ENCODE measurements around the gene ILKAP. TPM values are rescaled to one million over a fixed set of nuclear protein-coding genes. Genes with fewer than 3 reads are reported as not detected.

Gene ILKAP
- total RNA-seq, 6 experiments from 2014 or later, result 9.8 to 24.3 (median 16.8) TPM

DNA sequence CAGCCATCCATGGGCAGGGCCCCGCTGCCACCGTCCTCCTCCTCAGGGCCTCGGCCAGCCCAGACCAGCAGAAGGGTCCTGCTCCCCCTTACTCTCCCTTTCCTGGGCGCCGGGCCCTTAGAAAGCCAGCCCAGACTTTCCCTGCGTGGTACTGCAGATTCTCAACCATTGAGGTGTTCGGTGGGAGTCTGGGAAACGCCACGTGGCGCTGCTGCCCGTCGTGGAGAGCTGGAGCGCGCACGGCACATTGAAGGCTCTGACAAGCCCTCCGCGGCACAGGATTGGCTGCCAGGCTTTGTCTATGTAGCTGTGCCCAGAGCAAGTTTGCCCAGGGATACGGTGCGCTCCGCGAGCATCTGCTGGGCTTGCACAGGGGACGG, 75.4 kb downstream of the ILKAP start:
- no peak for DNase-seq
- TF ChIP-seq, protein P1, sequence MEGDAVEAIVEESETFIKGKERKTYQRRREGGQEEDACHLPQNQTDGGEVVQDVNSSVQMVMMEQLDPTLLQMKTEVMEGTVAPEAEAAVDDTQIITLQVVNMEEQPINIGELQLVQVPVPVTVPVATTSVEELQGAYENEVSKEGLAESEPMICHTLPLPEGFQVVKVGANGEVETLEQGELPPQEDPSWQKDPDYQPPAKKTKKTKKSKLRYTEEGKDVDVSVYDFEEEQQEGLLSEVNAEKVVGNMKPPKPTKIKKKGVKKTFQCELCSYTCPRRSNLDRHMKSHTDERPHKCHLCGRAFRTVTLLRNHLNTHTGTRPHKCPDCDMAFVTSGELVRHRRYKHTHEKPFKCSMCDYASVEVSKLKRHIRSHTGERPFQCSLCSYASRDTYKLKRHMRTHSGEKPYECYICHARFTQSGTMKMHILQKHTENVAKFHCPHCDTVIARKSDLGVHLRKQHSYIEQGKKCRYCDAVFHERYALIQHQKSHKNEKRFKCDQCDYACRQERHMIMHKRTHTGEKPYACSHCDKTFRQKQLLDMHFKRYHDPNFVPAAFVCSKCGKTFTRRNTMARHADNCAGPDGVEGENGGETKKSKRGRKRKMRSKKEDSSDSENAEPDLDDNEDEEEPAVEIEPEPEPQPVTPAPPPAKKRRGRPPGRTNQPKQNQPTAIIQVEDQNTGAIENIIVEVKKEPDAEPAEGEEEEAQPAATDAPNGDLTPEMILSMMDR (IDR thresholded peaks at IDR 0.05), result no peak
- Histone ChIP-seq H3K4me3 (no peak overlapping the region), H3K36me3 (no peaks in the 10 kb centered on the region), H3K9me3 (no peaks in the 10 kb centered on the region), H3K27me3 (no peaks in the 10 kb centered on the region), H3K27ac (no peak overlapping the region), H3K4me1 (no peaks in the 10 kb centered on the region)
- 94% methylated on average over 14 of the region's 22 CpGs for WGBS (ENCODE audit: insufficient coverage, low coverage, low lambda C conversion rate, missing lambda C conversion rate)
- ATAC-seq, result no peak
- intact Hi-C loops (cut with DNase I), result no loop called here

DNA sequence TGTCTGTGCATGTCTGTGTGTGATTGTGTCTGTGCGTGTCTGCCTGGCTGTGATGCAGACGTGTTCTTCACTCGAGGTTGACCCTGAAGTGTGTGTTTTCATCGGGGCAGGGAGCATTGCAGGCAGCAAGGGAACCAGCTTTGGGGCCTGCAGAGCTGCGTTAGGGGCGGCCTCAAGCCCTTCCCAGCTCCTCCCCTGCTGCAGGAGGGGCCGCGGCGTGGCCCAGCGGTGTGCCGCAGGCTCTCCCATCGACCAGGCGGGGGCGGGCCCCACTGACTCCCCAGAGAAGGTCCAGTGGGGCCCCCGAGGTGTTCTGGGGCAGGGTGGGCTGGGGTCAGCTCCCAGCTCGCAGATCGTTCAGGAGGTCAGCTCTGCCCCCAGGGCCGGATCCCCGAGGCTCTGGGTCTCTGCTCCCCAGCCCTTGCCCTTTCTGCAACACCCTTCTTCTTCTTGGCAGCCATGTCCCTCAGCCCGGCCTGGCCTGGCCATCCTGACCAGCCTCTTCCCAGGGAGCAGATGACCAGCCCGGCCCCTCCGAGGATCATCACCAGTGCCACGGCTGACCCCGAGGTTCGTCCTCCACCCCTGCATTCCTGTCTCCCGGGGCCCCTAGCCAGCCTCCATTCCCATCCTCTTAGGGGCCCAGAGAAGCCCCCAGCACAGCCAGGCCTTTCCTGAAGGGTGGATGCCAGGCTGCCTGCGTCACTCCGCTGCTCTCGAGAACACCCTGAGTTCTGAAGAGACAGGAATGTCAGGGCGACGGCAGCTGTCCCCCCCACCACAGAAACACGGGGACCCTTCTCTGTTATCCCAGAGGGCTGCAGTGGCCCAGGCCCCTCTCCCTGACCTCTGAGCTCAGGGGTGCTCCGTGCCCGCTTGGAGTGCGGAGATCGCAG, 76.1 kb downstream of the ILKAP start:
- no peaks in the 10 kb centered on the region for H3K4me1 ChIP-seq
- ATAC-seq, result peak in 2 of 4 donors; percentile 12 to 17
- TF ChIP-seq, protein P1 (IDR thresholded peaks at IDR 0.05), result no peak
- TF ChIP-seq POLR2A (IDR thresholded peaks at IDR 0.05), result no peak
- peak in 2 of 3 donors; percentile 18 to 52 for DNase-seq
- intact Hi-C loops (cut with DNase I), result no loop called here
- no peak overlapping the region for H3K4me3 ChIP-seq
- no peaks in the 10 kb centered on the region for H3K36me3 ChIP-seq
- no peaks in the 10 kb centered on the region for H3K9me3 ChIP-seq
- no peak overlapping the region for H3K27ac ChIP-seq
- H3K27me3 ChIP-seq, result no peaks in the 10 kb centered on the region
- 72% methylated on average over 8 of the region's 36 CpGs for WGBS (ENCODE audit: insufficient coverage, low coverage, low lambda C conversion rate, missing lambda C conversion rate)

DNA sequence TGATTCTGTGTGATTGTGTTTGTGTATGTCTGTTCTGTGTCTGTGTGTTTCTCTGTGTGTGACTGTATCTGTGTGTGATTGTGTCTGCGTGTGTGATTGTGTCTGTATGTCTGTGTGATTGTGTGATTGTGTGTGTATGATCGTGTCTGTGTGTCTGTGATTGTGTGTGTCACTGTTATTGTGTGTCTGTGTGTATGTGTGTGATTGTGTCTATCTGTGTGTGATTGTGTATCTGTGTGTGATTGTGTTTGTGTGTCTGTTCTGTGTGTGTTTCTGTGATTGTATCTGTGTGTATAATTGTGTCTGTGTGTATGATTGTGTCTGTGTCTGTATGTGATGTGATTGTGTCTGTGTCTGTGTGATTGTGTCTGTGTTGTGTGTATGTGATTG, 76.7 kb downstream of the ILKAP start:
- H3K27ac ChIP-seq, result no peak overlapping the region
- H3K9me3 ChIP-seq, result no peaks in the 10 kb centered on the region
- no peak for TF ChIP-seq POLR2A (IDR thresholded peaks at IDR 0.05)
- TF ChIP-seq, protein P1 (IDR thresholded peaks at IDR 0.05), result no peak
- WGBS (ENCODE audit: insufficient coverage, low coverage, low lambda C conversion rate, missing lambda C conversion rate), result 90% methylated on average over 2 of the region's 2 CpGs
- no peaks in the 10 kb centered on the region for H3K27me3 ChIP-seq
- ATAC-seq (no peak), DNase-seq (no peak)
- H3K4me3 ChIP-seq, result no peak overlapping the region
- H3K4me1 ChIP-seq, result no peaks in the 10 kb centered on the region
- intact Hi-C loops (cut with DNase I), result no loop called here
- no peaks in the 10 kb centered on the region for H3K36me3 ChIP-seq

DNA sequence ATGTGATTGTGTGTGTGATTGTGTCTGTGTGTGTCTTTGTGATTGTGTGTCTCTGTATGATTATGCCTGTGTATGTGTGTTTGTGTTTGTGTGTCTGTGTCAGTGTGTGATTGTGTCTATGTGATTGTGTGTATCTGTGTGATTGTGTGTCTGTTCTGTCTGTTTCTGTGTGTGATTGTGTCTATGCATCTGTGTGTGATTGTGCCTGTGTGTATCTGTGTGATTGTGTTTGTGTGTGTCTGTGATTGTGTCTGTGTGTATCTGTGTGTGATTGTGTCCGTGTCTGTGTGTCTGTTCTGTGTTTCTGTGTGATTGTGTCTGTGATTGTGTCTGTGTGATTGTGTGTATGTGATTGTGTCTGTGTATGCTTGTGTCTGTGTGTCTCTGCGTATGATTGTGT, 77.2 kb downstream of the ILKAP start:
- no peaks in the 10 kb centered on the region for H3K4me1 ChIP-seq
- no peak for TF ChIP-seq POLR2A (IDR thresholded peaks at IDR 0.05)
- TF ChIP-seq, protein P1 (IDR thresholded peaks at IDR 0.05), result no peak
- 83% methylated on average over 2 of the region's 2 CpGs for WGBS (ENCODE audit: insufficient coverage, low coverage, low lambda C conversion rate, missing lambda C conversion rate)
- DNase-seq (no peak), ATAC-seq (no peak)
- H3K9me3 ChIP-seq, result no peaks in the 10 kb centered on the region
- H3K36me3 ChIP-seq, result no peaks in the 10 kb centered on the region
- H3K27ac ChIP-seq, result no peak overlapping the region
- intact Hi-C loops (cut with DNase I), result no loop called here
- no peak overlapping the region for H3K4me3 ChIP-seq
- H3K27me3 ChIP-seq, result no peaks in the 10 kb centered on the region
